ENCODE results near the gene SLC11A2. TPM values are rescaled to one million over a fixed set of nuclear protein-coding genes. Genes with fewer than 3 reads are reported as not detected.

The SLC11A2 gene
- total RNA-seq, 3 donors from 2014 or later (not counting 1 experiment from before 2014, with no cell fraction given), result 34.3 to 54.3 (median 42.7) TPM

- DNase-seq, result peak in 1 of 2 donors; percentile 18
- Mint-ChIP-seq H3K9me3 (no peaks in the 10 kb centered on the region), H3K36me3 (no peaks in the 10 kb centered on the region), H3K27me3 (ENCODE audit: low read depth in 2 of 2) (no peaks in the 10 kb centered on the region), H3K4me3 (no peak overlapping the region), H3K27ac (no peak overlapping the region), H3K4me1 (no peaks in the 10 kb centered on the region)
- H3K9me3 ChIP-seq (ENCODE audit: control insufficient read depth, insufficient read depth, low read length), result no peaks in the 10 kb centered on the region
- no peaks in the 10 kb centered on the region for H3K27me3 ChIP-seq (ENCODE audit: control insufficient read depth, insufficient read depth, low read length)
- intact Hi-C loops (cut with micrococcal nuclease), result no loop called here
- TF ChIP-seq CTCF (IDR thresholded peaks at IDR 0.05), result no peak
- peaks cover 7% of the 10 kb centered on the region for H3K36me3 ChIP-seq (ENCODE audit: control insufficient read depth, insufficient read depth, low read length)
- no peak overlapping the region for H3K27ac ChIP-seq (ENCODE audit: low read length)
- no peak overlapping the region for H3K4me3 ChIP-seq (ENCODE audit: low read length)
- H3K4me1 ChIP-seq (ENCODE audit: control insufficient read depth, insufficient read depth, low read length), result no peaks in the 10 kb centered on the region
- no peak for ATAC-seq
- WGBS (ENCODE audit: insufficient coverage), result 76% methylated on average over 6 of the region's 6 CpGs
Observed at GRCh38 chr12:50979369-50980052, 46.7 kb downstream of the SLC11A2 start.

- DNase-seq, result no peak
- no peaks in the 10 kb centered on the region for H3K36me3 Mint-ChIP-seq
Observed at GRCh38 chr12:50971946-50972345, 54.2 kb downstream of the SLC11A2 start.

GRCh38 chr12:50964432-50964831 lies 61.8 kb downstream of the SLC11A2 start:
- Mint-ChIP-seq H3K27ac (no peak overlapping the region), H3K4me3 (no peak overlapping the region), H3K4me1 (peaks cover 12 to 14% of the 10 kb centered on the region in 2 donors), H3K9me3 (no peaks in the 10 kb centered on the region), H3K27me3 (ENCODE audit: low read depth in 2 of 2) (no peaks in the 10 kb centered on the region), H3K36me3 (no peaks in the 10 kb centered on the region)
- H3K4me3 ChIP-seq (ENCODE audit: low read length), result no peak overlapping the region
- intact Hi-C loops (cut with micrococcal nuclease), result no loop called here
- no peak for DNase-seq
- no peak overlapping the region for H3K27ac ChIP-seq (ENCODE audit: low read length)
- no peaks in the 10 kb centered on the region for H3K9me3 ChIP-seq (ENCODE audit: control insufficient read depth, insufficient read depth, low read length)
- H3K4me1 ChIP-seq (ENCODE audit: control insufficient read depth, insufficient read depth, low read length), result no peaks in the 10 kb centered on the region
- 100% methylated on average over 1 of the region's 1 CpG for WGBS (ENCODE audit: insufficient coverage)
- no peaks in the 10 kb centered on the region for H3K27me3 ChIP-seq (ENCODE audit: control insufficient read depth, insufficient read depth, low read length)
- H3K36me3 ChIP-seq (ENCODE audit: control insufficient read depth, insufficient read depth, low read length), result no peaks in the 10 kb centered on the region
- no peak for TF ChIP-seq CTCF (IDR thresholded peaks at IDR 0.05)
- ATAC-seq, result no peak

More at GRCh38 chr12:50971946-50972345, 54.2 kb downstream of the SLC11A2 start:
- no peaks in the 10 kb centered on the region for H3K4me1 Mint-ChIP-seq
- no peak for TF ChIP-seq CTCF (IDR thresholded peaks at IDR 0.05)
- peaks cover 4% of the 10 kb centered on the region for H3K36me3 ChIP-seq (ENCODE audit: control insufficient read depth, insufficient read depth, low read length)
- no peaks in the 10 kb centered on the region for H3K27me3 Mint-ChIP-seq (ENCODE audit: low read depth in 2 of 2)
- no peak overlapping the region for H3K27ac Mint-ChIP-seq
- no peak overlapping the region for H3K4me3 ChIP-seq (ENCODE audit: low read length)
- no peaks in the 10 kb centered on the region for H3K4me1 ChIP-seq (ENCODE audit: control insufficient read depth, insufficient read depth, low read length)
- H3K27me3 ChIP-seq (ENCODE audit: control insufficient read depth, insufficient read depth, low read length), result no peaks in the 10 kb centered on the region
- no peaks in the 10 kb centered on the region for H3K9me3 Mint-ChIP-seq
- ATAC-seq, result no peak
- no peaks in the 10 kb centered on the region for H3K9me3 ChIP-seq (ENCODE audit: control insufficient read depth, insufficient read depth, low read length)
- intact Hi-C loops (cut with micrococcal nuclease), result no loop called here
- H3K27ac ChIP-seq (ENCODE audit: low read length), result no peak overlapping the region
- no peak overlapping the region for H3K4me3 Mint-ChIP-seq

- Histone ChIP-seq H3K27ac (ENCODE audit: low read length) (no peak overlapping the region), H3K27me3 (ENCODE audit: control insufficient read depth, insufficient read depth, low read length) (no peaks in the 10 kb centered on the region), H3K4me3 (ENCODE audit: low read length) (no peak overlapping the region), H3K4me1 (ENCODE audit: control insufficient read depth, insufficient read depth, low read length) (no peaks in the 10 kb centered on the region), H3K9me3 (ENCODE audit: control insufficient read depth, insufficient read depth, low read length) (no peaks in the 10 kb centered on the region), H3K36me3 (ENCODE audit: control insufficient read depth, insufficient read depth, low read length) (no peaks in the 10 kb centered on the region)
- Mint-ChIP-seq H3K36me3 (no peaks in the 10 kb centered on the region), H3K4me1 (peaks cover 12 to 14% of the 10 kb centered on the region in 2 donors), H3K4me3 (no peak overlapping the region), H3K27me3 (ENCODE audit: low read depth in 2 of 2) (no peaks in the 10 kb centered on the region), H3K9me3 (no peaks in the 10 kb centered on the region), H3K27ac (no peak overlapping the region)
- ATAC-seq, result no peak
- DNase-seq, result no peak
- WGBS (ENCODE audit: insufficient coverage), result 100% methylated on average over 4 of the region's 4 CpGs
- intact Hi-C loops (cut with micrococcal nuclease), result no loop called here
- TF ChIP-seq CTCF (IDR thresholded peaks at IDR 0.05), result no peak
Observed at GRCh38 chr12:50961708-50962107, 64.5 kb downstream of the SLC11A2 start.
